H1 (cell line): ENCODE data around the gene SVEP1. TPM values are rescaled to one million over a fixed set of nuclear protein-coding genes. Genes with fewer than 3 reads are reported as not detected.

Experiments
- BACH1 ChIP-seq: IDR thresholded peaks from 2 replicates; pipeline ENCODE4 v1.6.1; 2012; ENCODE audit warnings: low read length, improper control_type of control experiment
- CHD1 ChIP-seq: IDR thresholded peaks from 2 replicates; pipeline ENCODE4 v1.6.1; 2012; ENCODE audit warnings: low read depth, low read length, improper control_type of control experiment
- JUN ChIP-seq: IDR thresholded peaks from 2 replicates; pipeline ENCODE4 v1.6.1; 2011; ENCODE audit warnings: low read depth, mild to moderate bottlenecking, improper control_type of control experiment, low read length
- NANOG ChIP-seq: IDR thresholded peaks from 2 replicates; pipeline ENCODE4 v1.6.1; 2011; ENCODE audit warnings: low read length, low read depth, mild to moderate bottlenecking, inconsistent platforms; ENCODE audit not compliant: insufficient read depth, poor library complexity, severe bottlenecking
- PHF8 ChIP-seq: fragments of 200-600 bp; sonication (generic); conservative IDR thresholded peaks from 2 replicates; pipeline ENCODE4 v1.7.1; 2012; ENCODE audit warnings: low read depth, mild to moderate bottlenecking, inconsistent platforms, low read length, moderate library complexity
- POLR2AphosphoS5 ChIP-seq: IDR thresholded peaks from 2 replicates; pipeline ENCODE4 v1.6.1; 2011; ENCODE audit warnings: low read depth, low read length
- RXRA ChIP-seq: IDR thresholded peaks from 2 replicates; pipeline ENCODE4 v1.6.1; 2011; ENCODE audit warnings: low read depth, mild to moderate bottlenecking, low read length, moderate library complexity; ENCODE audit not compliant: insufficient read depth
- SP1 ChIP-seq: IDR thresholded peaks from 2 replicates; pipeline ENCODE4 v1.6.1; 2011; ENCODE audit warnings: low read depth, low read length
- TCF12 ChIP-seq: IDR thresholded peaks from 2 replicates; pipeline ENCODE4 v1.6.1; 2011; ENCODE audit warnings: low read depth, mild to moderate bottlenecking, low read length
- polyA plus RNA-seq, 7 experiments: library from polyadenylated mRNA; depleted of rRNA in 3 of 7; stranded (reverse) in 5 of 7; unstranded in 2 of 7; fragments of >200 nt in 5 of 7; fragments of 200-250 nt in 2 of 7; gene quantifications; 1 replicate in 5 of 7; 2 replicates in 1 of 7; 4 replicates in 1 of 7; pipeline versions ENCODE4 v1.2.1 to v1.2.3, GENCODE V29; 2011 to 2013; ENCODE audit warnings: missing spikeins in 2 of 7, mixed read lengths in 2 of 7
- total RNA-seq: library from RNA; stranded (reverse); fragmentation: NEBNext Ultra II Directional; extraction: Animal tissue kit (Norgen Biotek cat#: 25700); gene quantifications from 2 replicates; pipeline ENCODE4 v1.2.1, GENCODE V29; 2021
- TF ChIP-seq, protein P1 (sequence below): fragments of 300-600 bp; sonication (generic); IDR thresholded peaks from 2 replicates; pipeline ENCODE4 v1.7.1; 2012; ENCODE audit warnings: low read length, moderate library complexity, mild to moderate bottlenecking, inconsistent platforms; ENCODE audit not compliant: insufficient replicate concordance

The SVEP1 gene
- total and polyA plus RNA-seq, 2 of the 8 experiments (the other 6 are each of a cell fraction or from before 2014, with no cell fraction given): 0.11 to 0.37 TPM

DNA sequence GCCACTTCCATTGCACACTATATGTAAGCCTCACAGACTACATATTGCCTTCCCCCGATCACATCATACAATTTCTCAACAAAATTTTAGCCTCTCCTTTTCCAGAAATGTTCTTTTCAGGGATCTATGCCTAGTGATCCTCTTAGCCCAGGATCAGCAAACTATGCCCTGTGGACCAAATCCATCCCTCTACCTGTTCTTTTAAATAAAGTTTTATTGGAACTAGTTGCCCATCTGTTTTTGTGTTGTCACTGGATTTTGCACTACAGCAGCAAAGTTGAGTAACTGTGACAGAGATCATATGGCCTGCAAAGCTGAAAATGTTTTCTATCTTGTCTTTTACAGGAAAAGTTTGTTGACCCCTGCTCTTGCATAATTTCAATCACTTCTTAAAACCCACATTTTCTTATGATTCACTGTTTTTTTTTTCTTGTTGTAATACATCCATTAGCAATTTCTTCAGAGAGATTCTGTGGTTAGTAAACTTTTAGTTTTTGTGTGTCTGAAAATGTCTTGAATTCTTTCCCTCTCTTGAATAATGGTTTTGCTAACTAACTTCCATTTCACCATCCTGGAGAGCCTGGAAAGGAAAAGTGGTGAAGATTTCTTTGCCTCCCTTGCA, 248.9 kb downstream of the SVEP1 start (continued):
- TF ChIP-seq, protein P1, sequence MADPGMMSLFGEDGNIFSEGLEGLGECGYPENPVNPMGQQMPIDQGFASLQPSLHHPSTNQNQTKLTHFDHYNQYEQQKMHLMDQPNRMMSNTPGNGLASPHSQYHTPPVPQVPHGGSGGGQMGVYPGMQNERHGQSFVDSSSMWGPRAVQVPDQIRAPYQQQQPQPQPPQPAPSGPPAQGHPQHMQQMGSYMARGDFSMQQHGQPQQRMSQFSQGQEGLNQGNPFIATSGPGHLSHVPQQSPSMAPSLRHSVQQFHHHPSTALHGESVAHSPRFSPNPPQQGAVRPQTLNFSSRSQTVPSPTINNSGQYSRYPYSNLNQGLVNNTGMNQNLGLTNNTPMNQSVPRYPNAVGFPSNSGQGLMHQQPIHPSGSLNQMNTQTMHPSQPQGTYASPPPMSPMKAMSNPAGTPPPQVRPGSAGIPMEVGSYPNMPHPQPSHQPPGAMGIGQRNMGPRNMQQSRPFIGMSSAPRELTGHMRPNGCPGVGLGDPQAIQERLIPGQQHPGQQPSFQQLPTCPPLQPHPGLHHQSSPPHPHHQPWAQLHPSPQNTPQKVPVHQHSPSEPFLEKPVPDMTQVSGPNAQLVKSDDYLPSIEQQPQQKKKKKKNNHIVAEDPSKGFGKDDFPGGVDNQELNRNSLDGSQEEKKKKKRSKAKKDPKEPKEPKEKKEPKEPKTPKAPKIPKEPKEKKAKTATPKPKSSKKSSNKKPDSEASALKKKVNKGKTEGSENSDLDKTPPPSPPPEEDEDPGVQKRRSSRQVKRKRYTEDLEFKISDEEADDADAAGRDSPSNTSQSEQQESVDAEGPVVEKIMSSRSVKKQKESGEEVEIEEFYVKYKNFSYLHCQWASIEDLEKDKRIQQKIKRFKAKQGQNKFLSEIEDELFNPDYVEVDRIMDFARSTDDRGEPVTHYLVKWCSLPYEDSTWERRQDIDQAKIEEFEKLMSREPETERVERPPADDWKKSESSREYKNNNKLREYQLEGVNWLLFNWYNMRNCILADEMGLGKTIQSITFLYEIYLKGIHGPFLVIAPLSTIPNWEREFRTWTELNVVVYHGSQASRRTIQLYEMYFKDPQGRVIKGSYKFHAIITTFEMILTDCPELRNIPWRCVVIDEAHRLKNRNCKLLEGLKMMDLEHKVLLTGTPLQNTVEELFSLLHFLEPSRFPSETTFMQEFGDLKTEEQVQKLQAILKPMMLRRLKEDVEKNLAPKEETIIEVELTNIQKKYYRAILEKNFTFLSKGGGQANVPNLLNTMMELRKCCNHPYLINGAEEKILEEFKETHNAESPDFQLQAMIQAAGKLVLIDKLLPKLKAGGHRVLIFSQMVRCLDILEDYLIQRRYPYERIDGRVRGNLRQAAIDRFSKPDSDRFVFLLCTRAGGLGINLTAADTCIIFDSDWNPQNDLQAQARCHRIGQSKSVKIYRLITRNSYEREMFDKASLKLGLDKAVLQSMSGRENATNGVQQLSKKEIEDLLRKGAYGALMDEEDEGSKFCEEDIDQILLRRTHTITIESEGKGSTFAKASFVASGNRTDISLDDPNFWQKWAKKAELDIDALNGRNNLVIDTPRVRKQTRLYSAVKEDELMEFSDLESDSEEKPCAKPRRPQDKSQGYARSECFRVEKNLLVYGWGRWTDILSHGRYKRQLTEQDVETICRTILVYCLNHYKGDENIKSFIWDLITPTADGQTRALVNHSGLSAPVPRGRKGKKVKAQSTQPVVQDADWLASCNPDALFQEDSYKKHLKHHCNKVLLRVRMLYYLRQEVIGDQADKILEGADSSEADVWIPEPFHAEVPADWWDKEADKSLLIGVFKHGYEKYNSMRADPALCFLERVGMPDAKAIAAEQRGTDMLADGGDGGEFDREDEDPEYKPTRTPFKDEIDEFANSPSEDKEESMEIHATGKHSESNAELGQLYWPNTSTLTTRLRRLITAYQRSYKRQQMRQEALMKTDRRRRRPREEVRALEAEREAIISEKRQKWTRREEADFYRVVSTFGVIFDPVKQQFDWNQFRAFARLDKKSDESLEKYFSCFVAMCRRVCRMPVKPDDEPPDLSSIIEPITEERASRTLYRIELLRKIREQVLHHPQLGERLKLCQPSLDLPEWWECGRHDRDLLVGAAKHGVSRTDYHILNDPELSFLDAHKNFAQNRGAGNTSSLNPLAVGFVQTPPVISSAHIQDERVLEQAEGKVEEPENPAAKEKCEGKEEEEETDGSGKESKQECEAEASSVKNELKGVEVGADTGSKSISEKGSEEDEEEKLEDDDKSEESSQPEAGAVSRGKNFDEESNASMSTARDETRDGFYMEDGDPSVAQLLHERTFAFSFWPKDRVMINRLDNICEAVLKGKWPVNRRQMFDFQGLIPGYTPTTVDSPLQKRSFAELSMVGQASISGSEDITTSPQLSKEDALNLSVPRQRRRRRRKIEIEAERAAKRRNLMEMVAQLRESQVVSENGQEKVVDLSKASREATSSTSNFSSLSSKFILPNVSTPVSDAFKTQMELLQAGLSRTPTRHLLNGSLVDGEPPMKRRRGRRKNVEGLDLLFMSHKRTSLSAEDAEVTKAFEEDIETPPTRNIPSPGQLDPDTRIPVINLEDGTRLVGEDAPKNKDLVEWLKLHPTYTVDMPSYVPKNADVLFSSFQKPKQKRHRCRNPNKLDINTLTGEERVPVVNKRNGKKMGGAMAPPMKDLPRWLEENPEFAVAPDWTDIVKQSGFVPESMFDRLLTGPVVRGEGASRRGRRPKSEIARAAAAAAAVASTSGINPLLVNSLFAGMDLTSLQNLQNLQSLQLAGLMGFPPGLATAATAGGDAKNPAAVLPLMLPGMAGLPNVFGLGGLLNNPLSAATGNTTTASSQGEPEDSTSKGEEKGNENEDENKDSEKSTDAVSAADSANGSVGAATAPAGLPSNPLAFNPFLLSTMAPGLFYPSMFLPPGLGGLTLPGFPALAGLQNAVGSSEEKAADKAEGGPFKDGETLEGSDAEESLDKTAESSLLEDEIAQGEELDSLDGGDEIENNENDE: no peak
- TF ChIP-seq PHF8: no peak
- no peak for TF ChIP-seq BACH1
- TF ChIP-seq TCF12: no peak
- no peak for TF ChIP-seq CHD1
- no peak for TF ChIP-seq NANOG
- TF ChIP-seq SP1: no peak
- TF ChIP-seq POLR2AphosphoS5: no peak
- no peak for TF ChIP-seq RXRA
- TF ChIP-seq JUN: no peak
